HL-60 (cell line): ENCODE results near the gene CPB1.

Experiments
- CTCF ChIP-seq: IDR thresholded peaks from one replicate; pipeline ENCODE4 v1.5.1; 2011; ENCODE audit warnings: low read length, control low read depth, inconsistent platforms; ENCODE audit not compliant: insufficient read depth
- REST ChIP-seq: IDR thresholded peaks from 2 replicates; pipeline ENCODE4 v1.6.1; 2012; ENCODE audit warnings: low read depth; ENCODE audit not compliant: insufficient replicate concordance

- TF ChIP-seq CTCF (no peak), REST (no peak)
Measured at GRCh38 chr3:148816981-148817525, 10.6 kb upstream of the CPB1 start.
